GM12878 (cell line): ENCODE measurements around the gene OTOG. TPM values are rescaled to one million over a fixed set of nuclear protein-coding genes. Genes with fewer than 3 reads are reported as not detected.

ENCODE experiments used
- ATAC-seq: fragments of 200-7000 bp; cut with Tn5 transposase; 3 replicates; pipeline ENCODE4 v1.9.1; 2020; ENCODE audit warnings: mild to moderate bottlenecking, moderate library complexity
- BruUV-seq: library from RNA; stranded (reverse); fragments of 400-500 nt; replicated peaks from 2 replicates; lab custom pipeline; 2021; lab: Mats Ljungman, UMichigan
- CTCF ChIA-PET: fragments of 300-600 bp; sonication (Branson Sonifier 250); formaldehyde crosslinking; extraction: SDS; loops from one replicate; lab custom pipeline; 2021; ENCODE audit warnings: inconsistent platforms; lab: Yijun Ruan, JAX
- POLR2A ChIA-PET: fragments of 350-600 bp; formaldehyde crosslinking; extraction: SDS; loops from one replicate; lab custom pipeline; 2021; ENCODE audit warnings: inconsistent platforms; lab: Charles Lee
- RAD21 ChIA-PET: fragments of 300-600 bp; sonication (Branson Sonifier 250); formaldehyde crosslinking; loops from one replicate; lab custom pipeline; 2023; ENCODE audit warnings: antibody characterized with exemption; ENCODE audit not compliant: unreplicated experiment; lab: Charles Lee
- SMC1A ChIA-PET: fragments of 300-600 bp; sonication (Branson Sonifier 250); formaldehyde crosslinking; loops from one replicate; lab custom pipeline; 2023; ENCODE audit not compliant: unreplicated experiment, uncharacterized antibody; lab: Charles Lee
- DNase-seq: peaks from one replicate; pipeline ENCODE4 v3.0.0-alpha.2; 2011; ENCODE audit warnings: low read depth, low spot score
- FAIRE-seq: peaks from 3 replicates; lab custom pipeline; 2011; peaks lifted over from hg19 to GRCh38; lab: Jason Lieb, UNC
- H2AFZ ChIP-seq: 2 replicates; pipeline ENCODE4 v1.6.0; 2011; ENCODE audit warnings: low read depth, low read length, control low read depth; ENCODE audit not compliant: control insufficient read depth
- H3K27ac ChIP-seq: 2 replicates; pipeline ENCODE4 v1.5.1; 2011; ENCODE audit warnings: control low read depth; ENCODE audit not compliant: control insufficient read depth, insufficient read depth
- H3K27me3 ChIP-seq, 2 experiments: replicated peaks in 1 of 2; 2 replicates each; pipeline versions ENCODE4 v1.6.0 to v1.6.1; 2011; ENCODE audit warnings: low read length in 1 of 2; ENCODE audit not compliant: control insufficient read depth in 2 of 2, insufficient read depth in 2 of 2
- H3K36me3 ChIP-seq, 2 experiments: 2 replicates each; pipeline ENCODE4 v1.5.1; 2011; ENCODE audit warnings: low read length in 1 of 2; ENCODE audit not compliant: control insufficient read depth in 2 of 2, insufficient read depth in 2 of 2
- H3K4me1 ChIP-seq: 2 replicates; pipeline ENCODE4 v1.6.1; 2011; ENCODE audit warnings: mild to moderate bottlenecking, low read length, moderate library complexity, mixed read lengths; ENCODE audit not compliant: control insufficient read depth, insufficient read depth
- H3K4me2 ChIP-seq: 2 replicates; pipeline ENCODE4 v1.6.0; 2011; ENCODE audit warnings: control low read depth; ENCODE audit not compliant: control insufficient read depth, insufficient read depth
- H3K4me3 ChIP-seq: fragments of 200-600 bp; sonication (generic); 2 replicates; pipeline ENCODE4 v1.5.1; 2016
- H3K79me2 ChIP-seq: 2 replicates; pipeline ENCODE4 v1.6.0; 2011; ENCODE audit warnings: low read length; ENCODE audit not compliant: control insufficient read depth, insufficient read depth
- H3K9ac ChIP-seq: 2 replicates; pipeline ENCODE4 v1.8.0; 2011; ENCODE audit warnings: low read length, control low read depth, mixed read lengths; ENCODE audit not compliant: control insufficient read depth, insufficient read depth
- H3K9me3 ChIP-seq: replicated peaks from 3 replicates; pipeline ENCODE4 v1.5.1; 2011; ENCODE audit warnings: mild to moderate bottlenecking, low read length; ENCODE audit not compliant: control insufficient read depth, insufficient read depth
- H4K20me1 ChIP-seq: 2 replicates; pipeline ENCODE4 v1.6.0; 2011; ENCODE audit not compliant: control insufficient read depth, insufficient read depth
- BRCA1 ChIP-seq: IDR thresholded peaks from 2 replicates; pipeline ENCODE4 v1.6.1; 2011; ENCODE audit warnings: low read depth, low read length, improper control_type of control experiment
- DPF2 ChIP-seq: fragments of 450-650 bp; IDR thresholded peaks from 2 replicates; pipeline ENCODE4 v1.6.1; 2017; ENCODE audit warnings: mild to moderate bottlenecking
- EED ChIP-seq: sonication (generic); IDR thresholded peaks from 2 replicates; pipeline ENCODE4 v1.6.1; 2016; ENCODE audit warnings: antibody characterized with exemption, low read depth
- FOS ChIP-seq: IDR thresholded peaks from 3 replicates; pipeline ENCODE4 v1.6.1; 2011; ENCODE audit warnings: borderline replicate concordance; ENCODE audit not compliant: insufficient read length; ENCODE audit errors: extremely low read depth
- NFYB ChIP-seq: IDR thresholded peaks from 2 replicates; pipeline ENCODE4 v1.6.1; 2011; ENCODE audit warnings: low read depth, mild to moderate bottlenecking, low read length, improper control_type of control experiment, moderate library complexity; ENCODE audit not compliant: insufficient read depth
- PRDM15 ChIP-seq: fragments of 450-650 bp; formaldehyde crosslinking; IDR thresholded peaks from 2 replicates; pipeline ENCODE4 v1.4.0; 2020; ENCODE audit warnings: mild to moderate bottlenecking, moderate library complexity
- RAD51 ChIP-seq: fragments of 450-650 bp; IDR thresholded peaks from 2 replicates; pipeline ENCODE4 v1.6.1; 2016; ENCODE audit warnings: moderate library complexity, mild to moderate bottlenecking, inconsistent platforms
- RCOR1 ChIP-seq: conservative IDR thresholded peaks from 2 replicates; pipeline ENCODE4 v1.6.1; 2012; ENCODE audit warnings: low read depth, low read length, improper control_type of control experiment
- SMAD1 ChIP-seq: fragments of 450-650 bp; IDR thresholded peaks from 2 replicates; pipeline ENCODE4 v1.6.1; 2018; ENCODE audit warnings: mild to moderate bottlenecking, low read depth; ENCODE audit not compliant: partially characterized antibody
- SP1 ChIP-seq: IDR thresholded peaks from one replicate; pipeline ENCODE4 v1.6.1; 2011; ENCODE audit warnings: low read depth, low read length
- SRF ChIP-seq, 2 experiments: IDR thresholded peaks; 2 replicates each; pipeline ENCODE4 v1.6.1; 2011; ENCODE audit warnings: low read depth in 2 of 2, low read length in 2 of 2, mild to moderate bottlenecking in 1 of 2, moderate library complexity in 1 of 2
- TBL1XR1 ChIP-seq: IDR thresholded peaks from 2 replicates; pipeline ENCODE4 v1.6.1; 2012; ENCODE audit warnings: low read depth, low read length, improper control_type of control experiment
- WGBS: methylation state at CpG from one replicate; pipeline ENCODE4 v1.1.6; 2016; ENCODE audit warnings: low lambda C conversion rate; ENCODE audit not compliant: insufficient replicate concordance, insufficient coverage; ENCODE audit errors: missing lambda C conversion rate; 5-methylcytosine and 5-hydroxymethylcytosine counted together
- in situ Hi-C: fragments of 300-500 bp; cut with MboI; formaldehyde crosslinking; loops from 9 replicates; pipeline ENCODE4 v1.14.3; 2018; ENCODE audit warnings: mixed read lengths
- intact Hi-C: fragments of 100-400 bp; cut with micrococcal nuclease; formaldehyde crosslinking; loops from one replicate; pipeline ENCODE4 v1.14.2; 2022; ENCODE audit not compliant: unreplicated experiment
- polyA plus RNA-seq, 11 experiments: library from polyadenylated mRNA; depleted of rRNA in 4 of 11; unstranded in 6 of 11; stranded (reverse) in 5 of 11; fragments of >200 nt; fragmentation: Nextera tagmentation in 4 of 11; fragmentation: Illumina TruSeq in 1 of 11; extraction: Ambion mirVana in 4 of 11; extraction: Trizol in 1 of 11; gene quantifications; 1 replicate in 1 of 11; 2 replicates in 10 of 11; pipeline versions ENCODE4 v1.2.1 to v1.2.3, GENCODE V29; 2011 to 2016; ENCODE audit warnings: inconsistent platforms in 2 of 11, missing spikeins in 2 of 11, low read depth in 1 of 11
- total RNA-seq, 4 experiments: library from RNA; depleted of rRNA in 3 of 4; stranded (reverse); fragments of >200 nt in 3 of 4; fragmentation: Illumina TruSeq in 1 of 4; extraction: Trizol in 1 of 4; gene quantifications; 2 replicates each; pipeline versions ENCODE4 v1.2.1 to v1.2.3, GENCODE V29; 2013 to 2021
- TF ChIP-seq, protein P1 (sequence below): IDR thresholded peaks from 2 replicates; pipeline ENCODE4 v1.6.1; 2012; ENCODE audit warnings: improper control_type of control experiment, low read depth, low read length; ENCODE audit not compliant: insufficient replicate concordance
- TF ChIP-seq, protein P2 (sequence below): fragments of 450-650 bp; IDR thresholded peaks from 2 replicates; pipeline ENCODE4 v1.6.1; 2016; ENCODE audit warnings: mild to moderate bottlenecking

The OTOG gene
- total and polyA plus RNA-seq, 10 of the 15 experiments (the other 5 are each of a cell fraction or from before 2014, with no cell fraction given): not detected

DNA sequence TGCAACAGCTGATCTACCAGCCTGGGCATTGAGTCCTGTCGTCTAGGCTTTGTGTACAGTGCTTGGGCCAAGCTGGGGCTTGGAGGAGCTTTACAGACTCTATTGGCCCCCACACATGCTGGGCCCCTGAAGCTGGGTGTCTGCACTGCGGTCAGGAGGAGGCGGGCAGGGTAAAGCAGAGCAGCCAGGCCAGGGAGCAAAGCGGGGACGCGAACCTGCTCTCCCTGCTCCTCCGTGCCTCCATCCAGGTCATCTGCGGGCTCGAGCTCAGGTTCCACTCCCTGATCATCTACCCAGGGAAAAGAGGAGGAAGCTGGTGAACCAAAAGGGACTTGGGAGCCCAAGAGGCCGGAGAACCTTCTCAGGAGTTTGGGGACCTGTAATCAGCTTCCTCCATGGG, 29.9 kb upstream of the OTOG start (continued):
- TF ChIP-seq, protein P1, sequence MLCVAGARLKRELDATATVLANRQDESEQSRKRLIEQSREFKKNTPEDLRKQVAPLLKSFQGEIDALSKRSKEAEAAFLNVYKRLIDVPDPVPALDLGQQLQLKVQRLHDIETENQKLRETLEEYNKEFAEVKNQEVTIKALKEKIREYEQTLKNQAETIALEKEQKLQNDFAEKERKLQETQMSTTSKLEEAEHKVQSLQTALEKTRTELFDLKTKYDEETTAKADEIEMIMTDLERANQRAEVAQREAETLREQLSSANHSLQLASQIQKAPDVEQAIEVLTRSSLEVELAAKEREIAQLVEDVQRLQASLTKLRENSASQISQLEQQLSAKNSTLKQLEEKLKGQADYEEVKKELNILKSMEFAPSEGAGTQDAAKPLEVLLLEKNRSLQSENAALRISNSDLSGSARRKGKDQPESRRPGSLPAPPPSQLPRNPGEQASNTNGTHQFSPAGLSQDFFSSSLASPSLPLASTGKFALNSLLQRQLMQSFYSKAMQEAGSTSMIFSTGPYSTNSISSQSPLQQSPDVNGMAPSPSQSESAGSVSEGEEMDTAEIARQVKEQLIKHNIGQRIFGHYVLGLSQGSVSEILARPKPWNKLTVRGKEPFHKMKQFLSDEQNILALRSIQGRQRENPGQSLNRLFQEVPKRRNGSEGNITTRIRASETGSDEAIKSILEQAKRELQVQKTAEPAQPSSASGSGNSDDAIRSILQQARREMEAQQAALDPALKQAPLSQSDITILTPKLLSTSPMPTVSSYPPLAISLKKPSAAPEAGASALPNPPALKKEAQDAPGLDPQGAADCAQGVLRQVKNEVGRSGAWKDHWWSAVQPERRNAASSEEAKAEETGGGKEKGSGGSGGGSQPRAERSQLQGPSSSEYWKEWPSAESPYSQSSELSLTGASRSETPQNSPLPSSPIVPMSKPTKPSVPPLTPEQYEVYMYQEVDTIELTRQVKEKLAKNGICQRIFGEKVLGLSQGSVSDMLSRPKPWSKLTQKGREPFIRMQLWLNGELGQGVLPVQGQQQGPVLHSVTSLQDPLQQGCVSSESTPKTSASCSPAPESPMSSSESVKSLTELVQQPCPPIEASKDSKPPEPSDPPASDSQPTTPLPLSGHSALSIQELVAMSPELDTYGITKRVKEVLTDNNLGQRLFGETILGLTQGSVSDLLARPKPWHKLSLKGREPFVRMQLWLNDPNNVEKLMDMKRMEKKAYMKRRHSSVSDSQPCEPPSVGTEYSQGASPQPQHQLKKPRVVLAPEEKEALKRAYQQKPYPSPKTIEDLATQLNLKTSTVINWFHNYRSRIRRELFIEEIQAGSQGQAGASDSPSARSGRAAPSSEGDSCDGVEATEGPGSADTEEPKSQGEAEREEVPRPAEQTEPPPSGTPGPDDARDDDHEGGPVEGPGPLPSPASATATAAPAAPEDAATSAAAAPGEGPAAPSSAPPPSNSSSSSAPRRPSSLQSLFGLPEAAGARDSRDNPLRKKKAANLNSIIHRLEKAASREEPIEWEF: no peak
- TF ChIP-seq SMAD1: no peak
- TF ChIP-seq, all 136 proteins: peak for 0

- Histone ChIP-seq H3K9me3 (no peaks in the 10 kb centered on the region), H3K36me3 (no peaks in the 10 kb centered on the region), H3K4me2 (no peak overlapping the region), H3K9ac (no peak overlapping the region), H3K27ac (no peak overlapping the region), H3K79me2 (no peaks in the 10 kb centered on the region), H3K27me3 (peaks cover 0 to 2% of the 10 kb centered on the region in 2 experiments; a peak in 2 of 4 replicates), H4K20me1 (no peaks in the 10 kb centered on the region), H2AFZ (no peak overlapping the region), H3K4me1 (no peaks in the 10 kb centered on the region), H3K4me3 (no peak overlapping the region)
- RAD21 ChIA-PET: no interaction called here
- no TSS peak for BruUV-seq
- ATAC-seq (no peak), DNase-seq (no peak), FAIRE-seq (no peak)
- CTCF ChIA-PET: interaction anchor here (1.8 to 2.7 kb wide), 2 partner anchors 9 to 13 kb away, joined by 4 to 16 read pairs; no protein-coding TSS in a partner anchor
- WGBS: 0% methylated on average over 2 of the region's 2 CpGs
- intact Hi-C loops (no loop called here), in situ Hi-C loops (no loop called here)
- POLR2A ChIA-PET: no interaction called here
- SMC1A ChIA-PET: no interaction called here
- TF ChIP-seq PRDM15 (no peak), BRCA1 (no peak), RAD51 (no peak), TBL1XR1 (no peak), EED (no peak), SRF (IDR thresholded peaks at IDR 0.05; ENCODE audit: low read depth in 2 of 2, low read length in 2 of 2) (no peak), NFYB (no peak), FOS (no peak), SP1 (no peak), RCOR1 (no peak), DPF2 (no peak)
- TF ChIP-seq, protein P2, sequence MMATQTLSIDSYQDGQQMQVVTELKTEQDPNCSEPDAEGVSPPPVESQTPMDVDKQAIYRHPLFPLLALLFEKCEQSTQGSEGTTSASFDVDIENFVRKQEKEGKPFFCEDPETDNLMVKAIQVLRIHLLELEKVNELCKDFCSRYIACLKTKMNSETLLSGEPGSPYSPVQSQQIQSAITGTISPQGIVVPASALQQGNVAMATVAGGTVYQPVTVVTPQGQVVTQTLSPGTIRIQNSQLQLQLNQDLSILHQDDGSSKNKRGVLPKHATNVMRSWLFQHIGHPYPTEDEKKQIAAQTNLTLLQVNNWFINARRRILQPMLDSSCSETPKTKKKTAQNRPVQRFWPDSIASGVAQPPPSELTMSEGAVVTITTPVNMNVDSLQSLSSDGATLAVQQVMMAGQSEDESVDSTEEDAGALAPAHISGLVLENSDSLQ: no peak
These were observed 28.7 kb upstream of the OTOG start for GRCh38 chr11:17518366-17518765.
